AG04449 (cell line): ENCODE measurements around the gene IL1RAPL2.

Experiments
- CTCF ChIA-PET: fragments of 350-600 bp; formaldehyde crosslinking; extraction: SDS; loops from one replicate; lab custom pipeline; 2021; ENCODE audit warnings: antibody characterized with exemption; lab: Yijun Ruan, JAX
- POLR2A ChIA-PET: fragments of 400-600, 350-600 bp; formaldehyde crosslinking; extraction: SDS; loops from one replicate; lab custom pipeline; 2020; ENCODE audit warnings: antibody characterized with exemption, inconsistent platforms; lab: Yijun Ruan, JAX
- DNase-seq: peaks from one replicate; pipeline ENCODE4 v3.0.0-alpha.2; 2010; ENCODE audit warnings: low read depth, low spot score
- H3K4me3 ChIP-seq: 2 replicates; pipeline ENCODE4 v1.5.1; 2011; ENCODE audit warnings: low read depth, mild to moderate bottlenecking, control low read depth, low read length
- CTCF ChIP-seq: IDR thresholded peaks from one replicate; pipeline ENCODE4 v1.5.1; 2011; ENCODE audit warnings: mild to moderate bottlenecking, moderate library complexity, low read length, control low read depth, inconsistent platforms; ENCODE audit not compliant: insufficient read depth; ENCODE audit errors: missing control alignments

The IL1RAPL2 gene

GRCh38 chrX:105695451-105695850 lies 1129.5 kb downstream of the IL1RAPL2 start:
- ChIA-PET CTCF (no interaction called here), POLR2A (no interaction called here)
- TF ChIP-seq CTCF = no peak
- no peak for DNase-seq
- no peak overlapping the region for H3K4me3 ChIP-seq

- no peak overlapping the region for H3K4me3 ChIP-seq
- no peak for TF ChIP-seq CTCF
- ChIA-PET CTCF (no interaction called here), POLR2A (no interaction called here)
- DNase-seq = no peak
Measured at GRCh38 chrX:105696870-105697269, 1130.9 kb downstream of the IL1RAPL2 start.

- CTCF ChIA-PET = no interaction called here
Measured at GRCh38 chrX:105697984-105698781, 1132.2 kb downstream of the IL1RAPL2 start.

GRCh38 chrX:105700331-105700730 lies 1134.3 kb downstream of the IL1RAPL2 start:
- CTCF ChIA-PET = no interaction called here
- POLR2A ChIA-PET = no interaction called here
- no peak for DNase-seq
- H3K4me3 ChIP-seq = no peak overlapping the region
- no peak for TF ChIP-seq CTCF

More at GRCh38 chrX:105697984-105698781, 1132.2 kb downstream of the IL1RAPL2 start:
- no peak for TF ChIP-seq CTCF
- no peak overlapping the region for H3K4me3 ChIP-seq
- POLR2A ChIA-PET = no interaction called here
- DNase-seq = no peak

GRCh38 chrX:105701310-105702052 lies 1135.5 kb downstream of the IL1RAPL2 start:
- CTCF ChIA-PET = interaction anchor here (0.8 to 1.0 kb wide), 3 partner anchors 9 to 512 kb away, joined by 3 to 4 read pairs (median 3); no protein-coding TSS in a partner anchor

More at GRCh38 chrX:105701310-105702052, 1135.5 kb downstream of the IL1RAPL2 start:
- no peak for DNase-seq
- TF ChIP-seq CTCF = no peak
- POLR2A ChIA-PET = no interaction called here
- H3K4me3 ChIP-seq = no peak overlapping the region
